ENCODE data around the gene ENKD1. TPM values are rescaled to one million over a fixed set of nuclear protein-coding genes. Genes with fewer than 3 reads are reported as not detected.

The ENKD1 gene
- total RNA-seq, 4 donors from 2014 or later, result 6.2 to 17.6 (median 16.0) TPM

GRCh38 chr16:67707790-67708189 is 41.2 kb upstream of the ENKD1 start:
- TF ChIP-seq, protein P1, sequence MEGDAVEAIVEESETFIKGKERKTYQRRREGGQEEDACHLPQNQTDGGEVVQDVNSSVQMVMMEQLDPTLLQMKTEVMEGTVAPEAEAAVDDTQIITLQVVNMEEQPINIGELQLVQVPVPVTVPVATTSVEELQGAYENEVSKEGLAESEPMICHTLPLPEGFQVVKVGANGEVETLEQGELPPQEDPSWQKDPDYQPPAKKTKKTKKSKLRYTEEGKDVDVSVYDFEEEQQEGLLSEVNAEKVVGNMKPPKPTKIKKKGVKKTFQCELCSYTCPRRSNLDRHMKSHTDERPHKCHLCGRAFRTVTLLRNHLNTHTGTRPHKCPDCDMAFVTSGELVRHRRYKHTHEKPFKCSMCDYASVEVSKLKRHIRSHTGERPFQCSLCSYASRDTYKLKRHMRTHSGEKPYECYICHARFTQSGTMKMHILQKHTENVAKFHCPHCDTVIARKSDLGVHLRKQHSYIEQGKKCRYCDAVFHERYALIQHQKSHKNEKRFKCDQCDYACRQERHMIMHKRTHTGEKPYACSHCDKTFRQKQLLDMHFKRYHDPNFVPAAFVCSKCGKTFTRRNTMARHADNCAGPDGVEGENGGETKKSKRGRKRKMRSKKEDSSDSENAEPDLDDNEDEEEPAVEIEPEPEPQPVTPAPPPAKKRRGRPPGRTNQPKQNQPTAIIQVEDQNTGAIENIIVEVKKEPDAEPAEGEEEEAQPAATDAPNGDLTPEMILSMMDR (IDR thresholded peaks at IDR 0.05; ENCODE audit: low read depth), result no peak

GRCh38 chr16:67707210-67707609 is 40.7 kb upstream of the ENKD1 start:
- TF ChIP-seq, protein P1 (IDR thresholded peaks at IDR 0.05; ENCODE audit: low read depth), result no peak

DNA sequence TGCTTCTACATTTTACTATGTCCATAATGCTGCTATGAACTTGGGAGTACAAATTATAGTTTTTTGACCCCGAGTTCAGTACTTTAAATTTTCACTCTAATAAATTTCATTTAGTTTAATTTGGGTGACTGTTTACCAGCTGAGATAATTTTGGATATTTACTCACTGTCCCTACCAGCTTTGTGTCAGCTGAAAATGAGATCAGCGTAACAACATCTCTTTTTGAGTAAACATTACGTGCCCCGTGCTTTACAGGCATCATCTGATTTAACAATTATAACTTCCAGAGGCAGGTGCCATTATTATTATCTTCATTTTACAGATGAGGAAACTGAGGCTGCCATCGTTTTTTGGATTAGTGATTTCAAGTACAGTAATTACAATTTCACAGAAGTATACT is 37.6 kb upstream of the ENKD1 start:
- TF ChIP-seq, protein P1 (IDR thresholded peaks at IDR 0.05; ENCODE audit: low read depth), result no peak

DNA sequence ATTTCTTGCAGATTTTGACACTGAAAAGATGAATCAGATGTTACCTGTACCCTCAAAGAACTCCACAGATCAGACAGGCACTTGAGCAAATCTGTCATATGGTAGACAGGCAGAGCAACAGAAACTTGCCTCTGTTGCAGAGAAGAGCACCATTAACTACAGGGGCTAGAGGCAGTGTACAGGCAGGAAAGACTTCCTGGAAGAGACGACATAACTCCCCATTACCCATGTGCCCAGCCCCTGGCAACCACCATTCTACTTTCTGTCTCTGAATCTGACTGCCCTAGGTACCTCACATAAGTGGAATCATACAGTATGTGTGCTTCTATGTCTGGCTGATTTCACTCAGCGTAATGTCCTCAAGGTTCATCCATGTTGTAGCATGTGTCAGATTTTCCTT is 37.1 kb upstream of the ENKD1 start:
- TF ChIP-seq, protein P1 (IDR thresholded peaks at IDR 0.05; ENCODE audit: low read depth), result no peak

DNA sequence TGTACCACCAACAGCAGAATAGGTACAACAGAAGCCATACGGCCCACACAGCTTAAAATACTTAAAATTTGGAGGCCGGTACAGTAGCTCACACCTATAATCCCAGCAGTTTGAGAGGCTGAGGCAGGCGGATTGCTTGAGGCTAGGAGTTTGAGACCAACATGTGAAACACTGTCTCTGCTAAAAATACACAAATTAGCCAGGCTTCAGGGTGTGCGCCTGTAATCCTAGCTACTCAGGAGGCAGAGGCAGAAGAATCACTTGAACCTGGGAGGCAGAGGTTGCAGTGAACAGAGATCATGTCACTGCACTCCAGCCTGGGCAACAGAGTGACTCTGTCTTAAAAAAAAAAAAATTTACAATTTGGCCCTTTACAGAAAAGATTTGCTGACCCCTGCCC is 35.6 kb upstream of the ENKD1 start:
- TF ChIP-seq, protein P1 (IDR thresholded peaks at IDR 0.05; ENCODE audit: low read depth), result no peak

DNA sequence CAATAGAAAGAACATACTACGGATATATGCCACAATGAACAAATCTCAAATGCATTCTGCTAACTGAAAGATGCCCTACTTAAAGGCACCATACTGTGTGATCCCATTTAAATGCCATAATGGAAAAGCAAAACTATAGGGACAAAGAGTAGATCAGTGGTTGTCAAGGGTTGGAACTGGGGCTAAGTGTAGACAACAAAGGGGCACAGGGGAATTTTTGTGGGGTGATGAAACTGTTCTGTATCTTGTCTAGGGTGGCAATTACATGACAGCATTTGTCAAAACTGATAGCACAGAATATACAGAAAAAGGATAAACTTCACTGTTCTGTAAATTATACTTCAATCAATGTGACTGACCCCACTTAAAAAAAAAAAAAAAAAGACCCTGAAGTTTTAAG is 34.9 kb upstream of the ENKD1 start:
- TF ChIP-seq, protein P1 (IDR thresholded peaks at IDR 0.05; ENCODE audit: low read depth), result no peak

GRCh38 chr16:67699265-67699664 is 32.7 kb upstream of the ENKD1 start:
- TF ChIP-seq, protein P1 (IDR thresholded peaks at IDR 0.05; ENCODE audit: low read depth), result no peak
